A549 (cell line): Measurements from ENCODE around the gene GUCY2D. TPM values are rescaled to one million over a fixed set of nuclear protein-coding genes. Genes with fewer than 3 reads are reported as not detected.

Source experiments
- ATAC-seq, 2 experiments: fragments of 200-7000 bp in 1 of 2; fragments of >200 bp in 1 of 2; cut with Nextera tagmentation in 1 of 2; cut with Tn5 transposase in 1 of 2; 3 replicates each; pipeline versions ENCODE4 v1.8.0 to v1.9.1; 2018 to 2020; ENCODE audit warnings: mild to moderate bottlenecking in 1 of 2, moderate library complexity in 1 of 2
- CTCF ChIA-PET: fragments of 300-600 bp; sonication (Branson Sonifier 250); formaldehyde crosslinking; extraction: SDS; loops from one replicate; lab custom pipeline; 2021; ENCODE audit warnings: antibody characterized with exemption, inconsistent platforms; lab: Yijun Ruan, JAX
- POLR2A ChIA-PET: fragments of 350-600 bp; formaldehyde crosslinking; extraction: SDS; loops from one replicate; lab custom pipeline; 2021; ENCODE audit warnings: antibody characterized with exemption, inconsistent platforms; lab: Yijun Ruan, JAX
- DNase-seq, 2 experiments: peaks; one replicate each; pipeline versions ENCODE4 v3.0.0 to v3.0.0-alpha.2; 2011 to 2016; ENCODE audit warnings: low read depth in 1 of 2, low spot score in 1 of 2
- FAIRE-seq: peaks from 2 replicates; lab custom pipeline; 2011; peaks lifted over from hg19 to GRCh38; lab: Jason Lieb, UNC
- H3K27ac ChIP-seq, 2 experiments: fragments of >200 bp; sonication (Bioruptor Twin); formaldehyde crosslinking; 3 replicates each; pipeline ENCODE4 v1.5.1; 2016 to 2017
- H3K4me1 ChIP-seq: fragments of >200 bp; sonication (Bioruptor Twin); formaldehyde crosslinking; 3 replicates; pipeline ENCODE4 v1.6.1; 2016
- H3K4me2 ChIP-seq: fragments of >200 bp; sonication (Bioruptor Twin); formaldehyde crosslinking; 3 replicates; pipeline ENCODE4 v1.6.1; 2016
- H3K4me3 ChIP-seq: fragments of >200 bp; sonication (Bioruptor Twin); formaldehyde crosslinking; 3 replicates; pipeline ENCODE4 v1.5.1; 2016
- H3K9me3 ChIP-seq: fragments of >200 bp; sonication (Bioruptor Twin); formaldehyde crosslinking; 3 replicates; pipeline ENCODE4 v1.6.1; 2016
- EP300 ChIP-seq, 2 experiments: fragments of >200 bp; sonication (Bioruptor Twin); formaldehyde crosslinking; IDR thresholded peaks; 2 replicates in 1 of 2; 3 replicates in 1 of 2; pipeline ENCODE4 v1.6.1; 2016 to 2017
- FOSB ChIP-seq: fragments of 250-450 bp; sonication (Bioruptor Pico); IDR thresholded peaks from 2 replicates; pipeline ENCODE4 v1.5.0; 2020; ENCODE audit warnings: mild to moderate bottlenecking, moderate library complexity
- FOSL2 ChIP-seq, 2 experiments: fragments of 450-650 bp in 1 of 2; fragments of >200 bp in 1 of 2; sonication (Bioruptor Twin) in 1 of 2; formaldehyde crosslinking; IDR thresholded peaks; 2 replicates each; pipeline versions ENCODE4 v1.5.0 to v1.6.1; 2016 to 2020; ENCODE audit warnings: mild to moderate bottlenecking in 1 of 2, moderate library complexity in 1 of 2
- HEYL ChIP-seq: fragments of 250-450 bp; sonication (Bioruptor Pico); IDR thresholded peaks from 2 replicates; pipeline ENCODE4 v1.8.0; 2021; ENCODE audit warnings: mild to moderate bottlenecking, moderate library complexity
- HOXA7 ChIP-seq: fragments of 250-450 bp; sonication (Bioruptor Pico); IDR thresholded peaks from 2 replicates; pipeline ENCODE4 v1.5.0; 2020; ENCODE audit warnings: mild to moderate bottlenecking, moderate library complexity
- HOXB5 ChIP-seq: fragments of 250-450 bp; sonication (Bioruptor Pico); IDR thresholded peaks from 2 replicates; pipeline ENCODE4 v1.5.0; 2020; ENCODE audit warnings: mild to moderate bottlenecking, moderate library complexity
- JUNB ChIP-seq: fragments of >200 bp; sonication (Bioruptor Twin); formaldehyde crosslinking; IDR thresholded peaks from 2 replicates; pipeline ENCODE4 v1.6.1; 2016
- KDM5A ChIP-seq: fragments of 200-600 bp; sonication (generic); IDR thresholded peaks from 2 replicates; pipeline ENCODE4 v1.6.1; 2016; ENCODE audit warnings: antibody characterized with exemption, mild to moderate bottlenecking
- PHF8 ChIP-seq: fragments of 200-600 bp; sonication (generic); IDR thresholded peaks from 2 replicates; pipeline ENCODE4 v1.6.1; 2016; ENCODE audit warnings: low read depth, mild to moderate bottlenecking, antibody characterized with exemption, moderate library complexity, borderline replicate concordance
- POLR2A ChIP-seq: IDR thresholded peaks from 2 replicates; pipeline ENCODE4 v1.6.1; 2012; ENCODE audit warnings: mild to moderate bottlenecking, low read length
- POLR2AphosphoS2 ChIP-seq: conservative IDR thresholded peaks from 2 replicates; pipeline ENCODE4 v1.6.1; 2012; ENCODE audit warnings: low read length, improper control_type of control experiment, inconsistent platforms
- RARB ChIP-seq: fragments of 250-450 bp; sonication (Bioruptor Pico); IDR thresholded peaks from 2 replicates; pipeline ENCODE4 v1.8.0; 2021; ENCODE audit warnings: mild to moderate bottlenecking, moderate library complexity
- RCOR1 ChIP-seq: fragments of 150-350 bp; IDR thresholded peaks from 2 replicates; pipeline ENCODE4 v1.6.1; 2014; ENCODE audit warnings: antibody characterized with exemption, low read length, low read depth
- RFX5 ChIP-seq: fragments of 450-650 bp; IDR thresholded peaks from 2 replicates; pipeline ENCODE4 v1.7.1; 2014; ENCODE audit warnings: antibody characterized with exemption, mild to moderate bottlenecking, moderate library complexity
- SREBF2 ChIP-seq: fragments of 450-650 bp; IDR thresholded peaks from 2 replicates; pipeline ENCODE4 v1.6.1; 2014; ENCODE audit warnings: mild to moderate bottlenecking, moderate library complexity
- TFCP2L1 ChIP-seq: fragments of 250-450 bp; sonication (Bioruptor Pico); IDR thresholded peaks from 2 replicates; pipeline ENCODE4 v1.5.0; 2021; ENCODE audit warnings: mild to moderate bottlenecking
- WGBS: methylation state at CpG from one replicate; pipeline ENCODE4 v1.1.6; 2017; ENCODE audit errors: missing lambda C conversion rate; 5-methylcytosine and 5-hydroxymethylcytosine counted together
- polyA plus RNA-seq, 4 experiments: library from polyadenylated mRNA; depleted of rRNA in 3 of 4; stranded (reverse); fragments of >200 nt; fragmentation: RNase III in 1 of 4; extraction: RNeasy Plus Mini Kit Qiagen cat#74134 plus additional on column Dnase treatment in 1 of 4; gene quantifications; 2 replicates in 3 of 4; 3 replicates in 1 of 4; pipeline ENCODE4 v1.2.3, GENCODE V29; 2011 to 2017
- TF ChIP-seq, protein P1 (sequence below): fragments of >200 bp; sonication (Bioruptor Twin); formaldehyde crosslinking; IDR thresholded peaks from 2 replicates; pipeline ENCODE4 v1.6.1; 2016
- TF ChIP-seq, protein P2 (sequence below): fragments of >200 bp; sonication (Bioruptor Twin); formaldehyde crosslinking; IDR thresholded peaks from 3 replicates; pipeline ENCODE4 v1.5.1; 2016
- TF ChIP-seq, protein P3 (sequence below): IDR thresholded peaks from 2 replicates; pipeline ENCODE4 v1.6.1; 2012
- TF ChIP-seq, protein P4 (sequence below): fragments of 250-450 bp; sonication (Bioruptor Pico); IDR thresholded peaks from 2 replicates; pipeline ENCODE4 v1.5.0; 2020; ENCODE audit warnings: low read depth, mild to moderate bottlenecking, moderate library complexity
- TF ChIP-seq, protein P5 (sequence below): fragments of 450-650 bp; IDR thresholded peaks from 2 replicates; pipeline ENCODE4 v1.6.1; 2014; ENCODE audit warnings: antibody characterized with exemption
- TF ChIP-seq, protein P6 (sequence below): IDR thresholded peaks from 2 replicates; pipeline ENCODE4 v1.6.1; 2012

The GUCY2D gene
- polyA plus RNA-seq, 2 of the 4 experiments (the other 2 are of a cell fraction): 0.14 TPM; not detected in 1

DNA sequence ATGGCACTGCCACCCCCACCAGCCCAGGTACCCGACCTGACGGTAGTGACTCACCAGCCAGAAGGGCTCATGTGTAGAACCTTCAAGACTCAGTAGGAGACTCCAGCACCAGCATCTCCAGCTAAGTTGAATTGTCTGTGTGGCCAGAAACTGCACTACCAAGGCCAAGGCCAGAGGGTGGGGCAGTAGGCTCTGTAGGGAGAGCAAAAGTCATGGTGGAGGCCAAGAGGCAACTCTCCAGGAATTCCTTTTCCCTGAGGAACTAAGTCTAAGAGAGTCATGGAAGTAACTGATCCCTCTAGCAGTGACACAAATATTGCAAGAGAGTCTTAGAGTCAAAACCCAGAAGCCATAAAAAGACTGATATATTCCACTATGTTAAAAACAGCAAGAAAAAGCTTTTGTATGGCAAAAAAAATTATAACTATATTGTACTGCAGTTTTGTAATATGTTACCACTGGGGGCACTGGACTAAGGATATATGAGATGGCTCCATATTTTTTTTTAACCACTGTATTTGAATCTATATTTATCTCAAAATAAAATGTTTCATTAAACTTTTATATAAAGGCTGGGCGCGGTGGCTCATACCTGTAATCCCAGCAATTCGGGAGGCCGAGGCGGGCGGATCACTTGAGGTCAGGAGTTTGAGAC lies 30.2 kb upstream of the GUCY2D start:
- 86% methylated on average over 8 of the region's 8 CpGs for WGBS
- DNase-seq: no peak
- ATAC-seq: peak; percentile 54 to 67; a peak in 3 of 6 replicates
- H3K4me3 ChIP-seq: no peak overlapping the region
- H3K27ac ChIP-seq: no peak overlapping the region
- POLR2A ChIA-PET: no interaction called here
- peaks cover 15% of the 10 kb centered on the region for H3K9me3 ChIP-seq
- no peak overlapping the region for H3K4me2 ChIP-seq
- FAIRE-seq: no peak
- TF ChIP-seq, protein P1, sequence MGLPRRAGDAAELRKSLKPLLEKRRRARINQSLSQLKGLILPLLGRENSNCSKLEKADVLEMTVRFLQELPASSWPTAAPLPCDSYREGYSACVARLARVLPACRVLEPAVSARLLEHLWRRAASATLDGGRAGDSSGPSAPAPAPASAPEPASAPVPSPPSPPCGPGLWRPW: no peak
- TF ChIP-seq, protein P2, sequence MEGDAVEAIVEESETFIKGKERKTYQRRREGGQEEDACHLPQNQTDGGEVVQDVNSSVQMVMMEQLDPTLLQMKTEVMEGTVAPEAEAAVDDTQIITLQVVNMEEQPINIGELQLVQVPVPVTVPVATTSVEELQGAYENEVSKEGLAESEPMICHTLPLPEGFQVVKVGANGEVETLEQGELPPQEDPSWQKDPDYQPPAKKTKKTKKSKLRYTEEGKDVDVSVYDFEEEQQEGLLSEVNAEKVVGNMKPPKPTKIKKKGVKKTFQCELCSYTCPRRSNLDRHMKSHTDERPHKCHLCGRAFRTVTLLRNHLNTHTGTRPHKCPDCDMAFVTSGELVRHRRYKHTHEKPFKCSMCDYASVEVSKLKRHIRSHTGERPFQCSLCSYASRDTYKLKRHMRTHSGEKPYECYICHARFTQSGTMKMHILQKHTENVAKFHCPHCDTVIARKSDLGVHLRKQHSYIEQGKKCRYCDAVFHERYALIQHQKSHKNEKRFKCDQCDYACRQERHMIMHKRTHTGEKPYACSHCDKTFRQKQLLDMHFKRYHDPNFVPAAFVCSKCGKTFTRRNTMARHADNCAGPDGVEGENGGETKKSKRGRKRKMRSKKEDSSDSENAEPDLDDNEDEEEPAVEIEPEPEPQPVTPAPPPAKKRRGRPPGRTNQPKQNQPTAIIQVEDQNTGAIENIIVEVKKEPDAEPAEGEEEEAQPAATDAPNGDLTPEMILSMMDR: peak; percentile 28; the same call in 2 of the 3 replicates
- no peak for TF ChIP-seq HEYL (CRISPR knock-in tag)
- no peak for TF ChIP-seq SREBF2
- TF ChIP-seq JUNB: no peak
- no peak for TF ChIP-seq FOSL2 (IDR thresholded peaks at IDR 0.05)
- TF ChIP-seq FOSL2 (CRISPR knock-in tag; IDR thresholded peaks at IDR 0.05): no peak
- CTCF ChIA-PET: interaction anchor here (0.6 to 15.4 kb wide), 22 partner anchors 7 to 229 kb away, joined by 3 to 172 read pairs (median 4); no protein-coding TSS in a partner anchor
- H3K4me1 ChIP-seq: no peaks in the 10 kb centered on the region

DNA sequence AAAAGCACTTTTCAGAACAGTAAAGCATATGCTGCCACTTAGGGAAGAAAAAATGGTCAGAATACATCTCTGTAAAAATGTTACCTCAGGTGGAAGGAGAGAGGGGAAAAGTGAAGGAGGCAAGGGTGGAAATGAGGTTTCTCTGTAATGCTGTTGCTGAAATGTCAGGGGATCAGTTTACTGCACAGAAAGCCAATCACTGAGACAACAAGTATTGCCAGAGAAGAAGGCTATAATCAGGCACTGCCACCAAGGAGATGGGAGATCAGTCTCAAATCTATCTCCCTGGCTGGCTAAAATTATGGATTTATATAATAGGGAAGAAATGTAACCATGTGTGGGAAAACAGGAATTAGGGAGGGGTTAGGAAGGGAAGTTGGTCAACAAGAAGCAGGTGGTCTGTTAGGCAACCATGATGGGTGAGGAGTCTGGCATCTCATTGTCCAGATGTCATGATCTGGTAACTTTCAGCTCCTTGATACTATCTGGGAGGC lies 27.7 kb upstream of the GUCY2D start:
- DNase-seq (no peak), ATAC-seq (no peak), FAIRE-seq (peak; percentile 63)
- Histone ChIP-seq H3K9me3 (peaks cover 15% of the 10 kb centered on the region), H3K4me3 (no peak overlapping the region), H3K27ac (no peak overlapping the region), H3K4me2 (no peak overlapping the region), H3K4me1 (no peaks in the 10 kb centered on the region)
- ChIA-PET POLR2A (no interaction called here), CTCF (interaction anchor here (0.9 to 19.3 kb wide), 9 partner anchors 9 to 153 kb away, joined by 3 to 470 read pairs (median 5); no protein-coding TSS in a partner anchor)
- TF ChIP-seq RARB: no peak
- TF ChIP-seq, protein P3, sequence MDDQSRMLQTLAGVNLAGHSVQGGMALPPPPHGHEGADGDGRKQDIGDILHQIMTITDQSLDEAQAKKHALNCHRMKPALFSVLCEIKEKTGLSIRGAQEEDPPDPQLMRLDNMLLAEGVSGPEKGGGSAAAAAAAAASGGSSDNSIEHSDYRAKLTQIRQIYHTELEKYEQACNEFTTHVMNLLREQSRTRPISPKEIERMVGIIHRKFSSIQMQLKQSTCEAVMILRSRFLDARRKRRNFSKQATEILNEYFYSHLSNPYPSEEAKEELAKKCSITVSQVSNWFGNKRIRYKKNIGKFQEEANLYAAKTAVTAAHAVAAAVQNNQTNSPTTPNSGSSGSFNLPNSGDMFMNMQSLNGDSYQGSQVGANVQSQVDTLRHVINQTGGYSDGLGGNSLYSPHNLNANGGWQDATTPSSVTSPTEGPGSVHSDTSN: no peak
- TF ChIP-seq PHF8: no peak
- TF ChIP-seq, protein P4, sequence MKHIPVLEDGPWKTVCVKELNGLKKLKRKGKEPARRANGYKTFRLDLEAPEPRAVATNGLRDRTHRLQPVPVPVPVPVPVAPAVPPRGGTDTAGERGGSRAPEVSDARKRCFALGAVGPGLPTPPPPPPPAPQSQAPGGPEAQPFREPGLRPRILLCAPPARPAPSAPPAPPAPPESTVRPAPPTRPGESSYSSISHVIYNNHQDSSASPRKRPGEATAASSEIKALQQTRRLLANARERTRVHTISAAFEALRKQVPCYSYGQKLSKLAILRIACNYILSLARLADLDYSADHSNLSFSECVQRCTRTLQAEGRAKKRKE (CRISPR knock-in tag): no peak
- no peak for TF ChIP-seq POLR2A
- no peak for TF ChIP-seq RCOR1
- no peak for TF ChIP-seq EP300 (IDR thresholded peaks at IDR 0.05)
- TF ChIP-seq JUNB: no peak
- TF ChIP-seq KDM5A: no peak
- no peak for TF ChIP-seq RFX5
- TF ChIP-seq FOSB (CRISPR knock-in tag): no peak
- no peak for TF ChIP-seq POLR2AphosphoS2
- TF ChIP-seq, protein P5, sequence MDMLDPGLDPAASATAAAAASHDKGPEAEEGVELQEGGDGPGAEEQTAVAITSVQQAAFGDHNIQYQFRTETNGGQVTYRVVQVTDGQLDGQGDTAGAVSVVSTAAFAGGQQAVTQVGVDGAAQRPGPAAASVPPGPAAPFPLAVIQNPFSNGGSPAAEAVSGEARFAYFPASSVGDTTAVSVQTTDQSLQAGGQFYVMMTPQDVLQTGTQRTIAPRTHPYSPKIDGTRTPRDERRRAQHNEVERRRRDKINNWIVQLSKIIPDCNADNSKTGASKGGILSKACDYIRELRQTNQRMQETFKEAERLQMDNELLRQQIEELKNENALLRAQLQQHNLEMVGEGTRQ: no peak
- TF ChIP-seq, protein P6, sequence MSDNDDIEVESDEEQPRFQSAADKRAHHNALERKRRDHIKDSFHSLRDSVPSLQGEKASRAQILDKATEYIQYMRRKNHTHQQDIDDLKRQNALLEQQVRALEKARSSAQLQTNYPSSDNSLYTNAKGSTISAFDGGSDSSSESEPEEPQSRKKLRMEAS: no peak
- TF ChIP-seq TFCP2L1 (CRISPR knock-in tag): no peak
- no peak for TF ChIP-seq HOXA7 (CRISPR knock-in tag)
- TF ChIP-seq HOXB5 (CRISPR knock-in tag): no peak
